Measurements from ENCODE around the gene ENO3.
A peak's percentile ranks its signal among the peaks of the same experiment; 100 is the strongest.
"Not testable (repeated sequence)": the region's sequence is repeated elsewhere in the genome, so short reads cannot be mapped to it uniquely, and the experiment has no call there.

ENO3 gene

DNA sequence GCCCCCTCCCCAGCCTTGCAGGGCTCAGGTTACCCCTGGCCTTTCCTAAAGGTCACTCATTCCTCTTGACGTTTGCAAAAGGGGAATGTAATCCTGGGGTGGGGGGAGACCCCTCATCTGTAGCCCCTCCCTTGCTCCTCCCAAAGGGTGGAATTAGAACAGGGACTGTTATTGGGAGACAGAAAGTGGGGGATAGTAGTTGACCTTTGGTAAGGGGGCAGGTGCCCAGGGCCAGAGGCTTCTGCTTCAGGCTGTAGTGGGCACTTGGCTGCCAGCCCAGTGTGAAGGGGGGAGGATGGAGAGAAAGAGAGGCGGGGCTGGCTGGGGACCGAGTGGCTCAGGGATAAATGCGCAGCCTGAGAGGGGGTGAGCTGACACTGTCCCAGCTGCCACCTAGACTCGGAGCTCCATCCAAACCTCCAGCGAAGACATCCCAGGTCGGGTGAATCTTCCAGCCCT lies at the start of gene ENO3:
Gene ENO3 (plus strand): TSS at position 374 of the 459 bp plus-strand sequence. CDS start 711 bp downstream, outside the sequence.
- DNase-seq (ENCODE audit: low spot score), result no peak

- DNase-seq (ENCODE audit: low spot score), result no peak
Measured at GRCh38 chr17:4901648-4902344, 49.1 kb upstream of the ENO3 start.

DNA sequence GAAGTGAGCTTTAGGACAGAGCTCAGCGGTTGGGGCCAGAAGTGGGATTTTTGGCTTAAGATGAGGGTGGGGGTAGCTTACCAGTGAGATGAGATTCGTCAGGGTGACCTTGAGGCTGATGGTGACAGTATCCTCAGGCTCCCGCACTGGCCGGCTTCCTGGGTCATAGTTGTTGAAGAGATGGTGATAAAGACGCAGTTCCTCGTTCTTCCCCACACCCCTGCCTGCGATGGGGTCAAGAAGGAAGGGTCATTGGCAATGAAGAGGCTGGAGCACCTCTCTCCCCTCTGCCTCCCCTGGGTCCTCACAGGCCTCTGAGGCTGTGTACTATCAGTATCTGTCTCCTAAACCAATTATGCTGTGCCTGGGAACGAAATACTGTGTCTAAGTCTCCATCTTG lies 48.4 kb upstream of the ENO3 start:
- DNase-seq (ENCODE audit: low spot score), result no peak

DNA sequence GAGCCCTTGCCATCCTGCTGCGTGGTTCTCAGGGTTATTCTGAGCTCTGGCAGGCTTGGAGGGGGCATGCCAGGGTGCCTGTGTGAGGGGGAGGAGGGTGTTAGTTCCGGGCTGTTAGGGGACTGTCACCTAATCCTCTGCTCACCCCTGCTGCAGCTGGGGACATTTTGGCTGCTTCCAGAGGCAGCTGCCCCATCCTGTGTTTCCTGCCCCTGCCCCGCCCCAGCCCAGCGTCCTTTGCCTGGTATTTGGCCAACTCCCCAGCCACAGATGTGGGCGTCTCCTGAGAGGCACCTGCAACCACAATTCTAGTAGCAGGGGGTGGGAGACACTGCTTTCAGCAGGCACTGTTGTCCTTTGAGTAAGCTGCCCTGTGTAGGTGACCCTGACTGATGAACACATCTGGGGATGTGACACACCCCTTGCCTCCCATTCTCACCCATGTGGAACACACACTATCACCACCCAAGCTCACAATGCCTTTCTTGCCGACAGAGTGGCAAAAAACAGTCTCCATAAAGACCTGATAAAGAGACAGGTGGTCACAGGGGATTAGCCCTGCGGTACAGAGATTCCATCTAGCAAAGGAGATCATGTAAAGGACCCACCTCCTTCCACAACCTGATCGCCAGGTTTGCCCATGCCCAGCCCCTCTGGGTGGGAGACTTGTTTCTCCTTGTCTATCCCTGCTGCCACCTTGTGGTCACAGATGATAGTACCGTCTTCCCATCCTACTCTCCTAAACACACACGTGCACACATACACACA lies 47.7 kb upstream of the ENO3 start, which contains the start of gene CHRNE:
Gene CHRNE (minus strand): TSS at position 48 of the 768 bp plus-strand sequence. CDS start 35 bp downstream, at position 13.
- peak; percentile 67 for DNase-seq (ENCODE audit: low spot score)

DNA sequence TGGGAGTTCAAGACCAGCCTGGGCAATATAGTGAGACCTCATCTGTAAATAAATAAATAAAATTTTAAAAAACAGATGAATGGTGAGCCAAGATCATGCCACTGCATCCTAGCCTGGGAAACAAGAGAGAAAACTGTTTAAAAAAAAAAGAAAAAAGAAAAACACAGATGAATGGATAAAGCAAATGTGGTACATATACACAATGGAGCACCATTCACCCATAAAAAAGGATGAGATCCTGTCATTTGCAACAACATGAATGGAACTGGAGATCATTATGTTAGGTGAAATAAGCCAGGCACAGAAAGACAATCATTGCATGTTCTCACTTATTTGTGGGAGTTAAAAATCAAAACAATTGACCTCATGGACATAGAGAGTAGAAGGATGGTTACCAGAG lies 44.3 kb upstream of the ENO3 start:
- DNase-seq (ENCODE audit: low spot score), result not testable (repeated sequence)

DNA sequence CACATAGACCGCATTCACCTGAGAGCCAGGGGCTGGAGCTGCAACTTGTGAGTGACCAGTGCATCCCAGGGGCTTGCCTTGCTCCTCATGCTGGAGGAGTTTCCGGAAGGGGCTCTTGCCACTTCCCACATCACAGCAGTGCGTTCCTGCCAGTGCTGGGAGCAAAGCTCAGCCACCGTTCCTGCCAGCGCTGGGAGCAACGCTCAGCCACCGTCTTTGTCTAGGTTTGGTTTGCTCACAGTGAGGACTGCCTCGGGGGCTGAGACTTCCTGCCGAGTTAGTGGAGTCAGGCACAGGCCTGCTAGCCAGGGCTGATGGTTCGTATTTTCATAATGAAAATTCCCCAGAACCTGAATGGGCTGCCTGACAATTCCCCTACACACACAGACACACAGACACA lies 42.6 kb upstream of the ENO3 start:
- DNase-seq (ENCODE audit: low spot score), result no peak

DNA sequence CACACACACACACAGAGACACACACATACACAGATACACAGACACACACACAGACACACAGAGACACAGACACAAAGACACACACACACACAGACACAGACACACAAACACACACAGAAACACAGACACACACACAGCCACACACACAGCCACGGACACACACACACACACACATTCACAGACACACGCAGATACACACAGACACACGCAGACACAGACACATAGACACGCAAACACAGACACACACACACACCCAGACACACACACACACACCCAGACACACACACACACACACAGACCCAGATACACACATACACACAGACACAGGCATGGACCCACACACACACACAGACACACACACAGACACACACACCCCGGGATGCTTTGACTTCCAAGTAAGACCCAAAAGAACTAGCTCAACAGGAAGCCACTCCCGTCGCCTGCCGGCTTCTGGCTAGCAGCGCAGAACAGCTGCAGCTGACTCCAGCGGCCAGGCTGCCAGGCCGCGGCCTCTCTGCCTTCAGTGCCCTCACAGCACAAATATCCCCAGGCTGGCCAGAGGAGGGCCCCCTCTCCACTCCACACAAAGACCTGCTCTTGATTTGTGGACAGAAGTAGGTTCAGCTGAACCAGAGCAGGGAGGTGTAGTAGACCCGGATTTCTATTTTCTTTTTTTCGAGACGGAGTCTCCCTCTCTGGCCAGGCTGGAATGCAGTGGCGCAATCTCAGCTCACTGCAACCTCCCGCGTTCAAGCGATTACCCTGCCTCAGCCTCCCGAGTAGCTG lies 42.0 kb upstream of the ENO3 start:
- DNase-seq (ENCODE audit: low spot score), result peak; percentile 73

- no peak for DNase-seq (ENCODE audit: low spot score)
Measured at GRCh38 chr17:4913994-4914393, 36.9 kb upstream of the ENO3 start.

- not testable (repeated sequence) for DNase-seq (ENCODE audit: low spot score)
Measured at GRCh38 chr17:4914551-4914950, 36.4 kb upstream of the ENO3 start.

- no peak for DNase-seq (ENCODE audit: low spot score)
Measured at GRCh38 chr17:4919511-4920047, 31.3 kb upstream of the ENO3 start.

DNA sequence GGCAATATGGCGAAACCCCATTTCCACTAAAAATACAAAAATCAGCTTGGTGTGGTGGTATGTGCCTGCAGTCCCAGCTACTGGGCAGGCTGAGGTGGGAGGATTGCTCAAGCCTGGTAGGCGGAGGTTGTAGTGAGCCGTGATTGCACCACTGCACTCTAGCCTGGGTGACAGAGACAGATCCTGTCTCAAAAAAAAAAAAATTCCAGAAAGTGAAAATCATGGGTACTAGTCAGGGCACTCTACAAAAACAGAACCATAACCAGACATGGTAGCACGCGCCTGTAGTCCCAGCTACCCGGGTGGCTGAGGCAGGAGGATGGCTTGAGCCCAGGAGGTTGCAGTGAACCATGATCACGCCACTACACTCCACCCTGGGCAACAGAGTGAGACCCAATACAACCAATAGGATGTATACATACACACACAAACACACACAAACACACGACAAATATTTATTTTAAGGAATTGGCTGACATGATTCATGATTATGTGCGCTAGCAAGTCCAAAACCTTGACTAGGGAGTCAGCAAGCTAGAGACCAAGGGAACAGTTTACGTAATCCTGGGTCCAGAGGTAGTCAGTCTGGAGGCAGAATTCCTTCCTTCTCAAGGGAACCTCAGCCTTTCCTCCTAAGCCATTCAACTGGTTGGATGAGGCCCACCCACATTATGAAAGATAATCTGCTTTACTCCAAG lies 30.4 kb upstream of the ENO3 start:
- peak; percentile 34 for DNase-seq (ENCODE audit: low spot score)

DNA sequence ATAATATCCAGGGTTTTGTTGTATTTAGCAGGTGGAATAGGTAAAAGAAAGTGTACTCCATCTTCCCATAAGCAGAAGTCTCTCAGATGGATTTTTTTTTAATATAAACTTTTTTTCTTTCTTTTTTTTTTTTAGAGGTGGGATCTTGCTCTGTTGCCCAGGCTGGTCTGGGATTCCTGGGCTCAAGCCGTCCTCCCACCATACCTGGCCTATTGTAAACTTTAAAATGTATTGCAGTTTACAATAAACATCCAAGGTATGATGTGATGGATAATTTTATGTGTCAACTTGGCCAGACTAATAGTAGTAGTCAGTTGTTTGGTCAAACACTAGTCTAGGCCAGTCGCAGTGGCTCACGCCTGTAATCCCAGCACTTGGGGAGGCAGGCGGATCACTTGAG lies 29.6 kb upstream of the ENO3 start:
- DNase-seq (ENCODE audit: low spot score), result no peak

GRCh38 chr17:4926577-4927335 lies 24.2 kb upstream of the ENO3 start:
- DNase-seq (ENCODE audit: low spot score), result not testable (repeated sequence)

- no peak for DNase-seq (ENCODE audit: low spot score)
Measured at GRCh38 chr17:4928881-4929280, 22.0 kb upstream of the ENO3 start.

- DNase-seq (ENCODE audit: low spot score), result no peak
Measured at GRCh38 chr17:4931963-4932362, 19.0 kb upstream of the ENO3 start, which contains the start of gene GP1BA. Gene GP1BA (plus strand): TSS chr17:4932277. CDS start chr17:4932605, 328 bp downstream.

DNA sequence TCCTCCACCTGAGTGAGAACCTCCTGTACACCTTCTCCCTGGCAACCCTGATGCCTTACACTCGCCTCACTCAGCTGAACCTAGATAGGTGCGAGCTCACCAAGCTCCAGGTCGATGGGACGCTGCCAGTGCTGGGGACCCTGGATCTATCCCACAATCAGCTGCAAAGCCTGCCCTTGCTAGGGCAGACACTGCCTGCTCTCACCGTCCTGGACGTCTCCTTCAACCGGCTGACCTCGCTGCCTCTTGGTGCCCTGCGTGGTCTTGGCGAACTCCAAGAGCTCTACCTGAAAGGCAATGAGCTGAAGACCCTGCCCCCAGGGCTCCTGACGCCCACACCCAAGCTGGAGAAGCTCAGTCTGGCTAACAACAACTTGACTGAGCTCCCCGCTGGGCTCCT lies 18.2 kb upstream of the ENO3 start:
- no peak for DNase-seq (ENCODE audit: low spot score)

GRCh38 chr17:4933646-4934045 lies 17.3 kb upstream of the ENO3 start:
- DNase-seq (ENCODE audit: low spot score), result no peak

- peak; percentile 58 for DNase-seq (ENCODE audit: low spot score)
Measured at GRCh38 chr17:4934173-4934979, 16.5 kb upstream of the ENO3 start.

- DNase-seq (ENCODE audit: low spot score), result no peak
Measured at GRCh38 chr17:4935650-4936049, 15.3 kb upstream of the ENO3 start.

GRCh38 chr17:4936436-4936835 lies 14.5 kb upstream of the ENO3 start:
- no peak for DNase-seq (ENCODE audit: low spot score)
